ENCODE measurements around the gene S100A14. TPM values are rescaled to one million over a fixed set of nuclear protein-coding genes. Genes with fewer than 3 reads are reported as not detected.

S100A14 gene
- polyA plus RNA-seq, 3 donors: 20.9 to 28.6 (median 21.1) TPM

- no peak for DNase-seq (ENCODE audit: low read depth in 3 of 3, low spot score in 2 of 3)
These were observed 3.0 kb upstream of the S100A14 start for GRCh38 chr1:153619171-153619570.

- no peak for DNase-seq (ENCODE audit: low read depth in 3 of 3, low spot score in 2 of 3)
These were observed 1.5 kb upstream of the S100A14 start for GRCh38 chr1:153617663-153618062.

GRCh38 chr1:153616917-153617311, 789 bp upstream of the S100A14 start:
- no peak for DNase-seq (ENCODE audit: low read depth in 3 of 3, low spot score in 2 of 3)

- DNase-seq (ENCODE audit: low read depth in 3 of 3, low spot score in 2 of 3): no peak
These were observed 719 bp downstream of the S100A14 start for GRCh38 chr1:153615406-153615805.

GRCh38 chr1:153614906-153615305, 1.2 kb downstream of the S100A14 start:
- no peak for DNase-seq (ENCODE audit: low read depth in 3 of 3, low spot score in 2 of 3)

- DNase-seq (ENCODE audit: low read depth in 3 of 3, low spot score in 2 of 3): no peak
These were observed 1.8 kb downstream of the S100A14 start for GRCh38 chr1:153614189-153614900.

GRCh38 chr1:153613406-153613805, 2.7 kb downstream of the S100A14 start:
- no peak for DNase-seq (ENCODE audit: low read depth in 3 of 3, low spot score in 2 of 3)

GRCh38 chr1:153612755-153613331, 3.3 kb downstream of the S100A14 start, which contains the start of gene S100A16:
Gene S100A16, minus strand, starts transcription at chr1:153613137. Its CDS starts 4,986 bp downstream, at chr1:153608151.
- DNase-seq (ENCODE audit: low read depth in 3 of 3, low spot score in 2 of 3): no peak

- no peak for DNase-seq (ENCODE audit: low read depth in 3 of 3, low spot score in 2 of 3)
These were observed 3.9 kb downstream of the S100A14 start for GRCh38 chr1:153612111-153612754.

- no peak for DNase-seq (ENCODE audit: low read depth in 3 of 3, low spot score in 2 of 3)
These were observed 4.8 kb downstream of the S100A14 start for GRCh38 chr1:153611356-153611755.

GRCh38 chr1:153610811-153611301, 5.3 kb downstream of the S100A14 start:
- no peak for DNase-seq (ENCODE audit: low read depth in 3 of 3, low spot score in 2 of 3)

GRCh38 chr1:153610334-153610733, 5.8 kb downstream of the S100A14 start:
- no peak for DNase-seq (ENCODE audit: low read depth in 3 of 3, low spot score in 2 of 3)

- no peak for DNase-seq (ENCODE audit: low read depth in 3 of 3, low spot score in 2 of 3)
These were observed 6.6 kb downstream of the S100A14 start for GRCh38 chr1:153609585-153609907.

- DNase-seq (ENCODE audit: low read depth in 3 of 3, low spot score in 2 of 3): no peak
These were observed 7.2 kb downstream of the S100A14 start for GRCh38 chr1:153608742-153609584.

- no peak for DNase-seq (ENCODE audit: low read depth in 3 of 3, low spot score in 2 of 3)
These were observed 7.9 kb downstream of the S100A14 start for GRCh38 chr1:153608089-153608682.

- no peak for DNase-seq (ENCODE audit: low read depth in 3 of 3, low spot score in 2 of 3)
These were observed 8.7 kb downstream of the S100A14 start for GRCh38 chr1:153607381-153607780.

- DNase-seq (ENCODE audit: low read depth in 3 of 3, low spot score in 2 of 3): no peak
These were observed 9.9 kb downstream of the S100A14 start for GRCh38 chr1:153606194-153606593.

GRCh38 chr1:153602749-153603148, 13.4 kb downstream of the S100A14 start:
- no peak for DNase-seq (ENCODE audit: low read depth in 3 of 3, low spot score in 2 of 3)

- DNase-seq (ENCODE audit: low read depth in 3 of 3, low spot score in 2 of 3): no peak
These were observed 16.3 kb downstream of the S100A14 start for GRCh38 chr1:153599847-153600246.

- no peak for DNase-seq (ENCODE audit: low read depth in 3 of 3, low spot score in 2 of 3)
These were observed 17.6 kb downstream of the S100A14 start for GRCh38 chr1:153598309-153599172.
